ENCODE results near the gene TOB1. TPM values are rescaled to one million over a fixed set of nuclear protein-coding genes. Genes with fewer than 3 reads are reported as not detected.
A peak's percentile ranks its signal among the peaks of the same experiment; 100 is the strongest.

The TOB1 gene
- total RNA-seq, 1 experiment from 2014 or later, result 114 TPM

- Histone ChIP-seq H3K4me3 (ENCODE audit: low read depth, low read length) (no peak overlapping the region), H3K27me3 (replicated peaks; ENCODE audit: control insufficient read depth, insufficient read depth, low read length) (no peaks in the 10 kb centered on the region), H3K9me3 (no peaks in the 10 kb centered on the region), H3K4me1 (peaks cover 49% of the 10 kb centered on the region), H3K36me3 (ENCODE audit: control insufficient read depth, insufficient read depth, low read length) (no peaks in the 10 kb centered on the region)
- Mint-ChIP-seq H3K4me3 (ENCODE audit: unreplicated experiment) (no peak overlapping the region), H3K4me1 (ENCODE audit: low read depth, unreplicated experiment) (peaks cover 51% of the 10 kb centered on the region), H3K27me3 (ENCODE audit: insufficient read depth, unreplicated experiment) (no peaks in the 10 kb centered on the region), H3K9me3 (ENCODE audit: unreplicated experiment) (no peaks in the 10 kb centered on the region), H3K36me3 (ENCODE audit: insufficient read depth, unreplicated experiment) (peaks cover 7% of the 10 kb centered on the region), H3K27ac (ENCODE audit: unreplicated experiment) (peak overlapping the region; percentile 24)
- no TSS peak for BruUV-seq (replicated peaks)
- peak; percentile 55 to 70 for TF ChIP-seq CTCF (IDR thresholded peaks at IDR 0.05; ENCODE audit: insufficient read depth in 1 of 2, low read depth in 1 of 2, low read length in 1 of 2, severe bottlenecking in 1 of 2, unreplicated experiment in 1 of 2)
- intact Hi-C loops (cut with micrococcal nuclease; ENCODE audit: unreplicated experiment), result no loop called here
- ChIA-PET POLR2A (interaction anchor here (0.6 to 1.7 kb wide), 4 partner anchors 22 to 43 kb away, joined by 3 to 23 read pairs (median 18); partner anchors contain the start of gene TOB1), CTCF (interaction anchor here (0.6 to 1.7 kb wide), 8 partner anchors 9 to 56 kb away, joined by 3 to 10 read pairs (median 4); partner anchors contain the start of gene TOB1)
- DNase-seq, result peak; percentile 84
Measured at GRCh38 chr17:50908860-50909764, 43.0 kb upstream of the TOB1 start.

- POLR2A ChIA-PET, result interaction anchor here (1.7 to 4.6 kb wide), 2 partner anchors 42 kb away, joined by 23 to 131 read pairs; partner anchors contain the start of gene TOB1
- no peak overlapping the region for H3K4me3 ChIP-seq (ENCODE audit: low read depth, low read length)
- no peak for DNase-seq
- H3K27me3 Mint-ChIP-seq (ENCODE audit: insufficient read depth, unreplicated experiment), result no peaks in the 10 kb centered on the region
- H3K9me3 Mint-ChIP-seq (ENCODE audit: unreplicated experiment), result no peaks in the 10 kb centered on the region
- no peaks in the 10 kb centered on the region for H3K27me3 ChIP-seq (replicated peaks; ENCODE audit: control insufficient read depth, insufficient read depth, low read length)
- intact Hi-C loops (cut with micrococcal nuclease; ENCODE audit: unreplicated experiment), result no loop called here
- peak overlapping the region; percentile 16 for H3K27ac Mint-ChIP-seq (ENCODE audit: unreplicated experiment)
- no TSS peak for BruUV-seq (replicated peaks)
- H3K9me3 ChIP-seq, result no peaks in the 10 kb centered on the region
- peaks cover 52% of the 10 kb centered on the region for H3K4me1 ChIP-seq
- no peak overlapping the region for H3K4me3 Mint-ChIP-seq (ENCODE audit: unreplicated experiment)
- no peak for TF ChIP-seq CTCF (IDR thresholded peaks at IDR 0.05; ENCODE audit: insufficient read depth in 1 of 2, low read depth in 1 of 2, low read length in 1 of 2, severe bottlenecking in 1 of 2, unreplicated experiment in 1 of 2)
- no peaks in the 10 kb centered on the region for H3K36me3 ChIP-seq (ENCODE audit: control insufficient read depth, insufficient read depth, low read length)
- peaks cover 52% of the 10 kb centered on the region for H3K4me1 Mint-ChIP-seq (ENCODE audit: low read depth, unreplicated experiment)
- CTCF ChIA-PET, result interaction anchor here (0.7 to 1.7 kb wide), 9 partner anchors 9 to 125 kb away, joined by 3 to 10 read pairs (median 4); partner anchors contain the start of gene TOB1
- peaks cover 7% of the 10 kb centered on the region for H3K36me3 Mint-ChIP-seq (ENCODE audit: insufficient read depth, unreplicated experiment)
Measured at GRCh38 chr17:50908140-50908859, 42.1 kb upstream of the TOB1 start.

GRCh38 chr17:50906443-50906842 lies 40.3 kb upstream of the TOB1 start:
- BruUV-seq (replicated peaks), result no TSS peak
- Mint-ChIP-seq H3K9me3 (ENCODE audit: unreplicated experiment) (no peaks in the 10 kb centered on the region), H3K27ac (ENCODE audit: unreplicated experiment) (no peak overlapping the region), H3K36me3 (ENCODE audit: insufficient read depth, unreplicated experiment) (peaks cover 7% of the 10 kb centered on the region), H3K4me1 (ENCODE audit: low read depth, unreplicated experiment) (peaks cover 44% of the 10 kb centered on the region), H3K4me3 (ENCODE audit: unreplicated experiment) (no peak overlapping the region), H3K27me3 (ENCODE audit: insufficient read depth, unreplicated experiment) (no peaks in the 10 kb centered on the region)
- Histone ChIP-seq H3K4me1 (peaks cover 52% of the 10 kb centered on the region), H3K27me3 (replicated peaks; ENCODE audit: control insufficient read depth, insufficient read depth, low read length) (no peaks in the 10 kb centered on the region), H3K4me3 (ENCODE audit: low read depth, low read length) (no peak overlapping the region), H3K9me3 (no peaks in the 10 kb centered on the region), H3K36me3 (ENCODE audit: control insufficient read depth, insufficient read depth, low read length) (no peaks in the 10 kb centered on the region)
- intact Hi-C loops (cut with micrococcal nuclease; ENCODE audit: unreplicated experiment), result no loop called here
- no peak for TF ChIP-seq CTCF (IDR thresholded peaks at IDR 0.05; ENCODE audit: insufficient read depth in 1 of 2, low read depth in 1 of 2, low read length in 1 of 2, severe bottlenecking in 1 of 2, unreplicated experiment in 1 of 2)
- ChIA-PET CTCF (interaction anchor here (0.7 to 2.8 kb wide), 9 partner anchors 8 to 1203 kb away, joined by 4 to 26 read pairs (median 5); partner anchors contain the start of gene LRRC59), POLR2A (interaction anchor here (0.5 to 4.6 kb wide), 3 partner anchors 22 to 127 kb away, joined by 3 to 131 read pairs (median 28); partner anchors contain the start of gene TOB1)
- DNase-seq, result no peak

All from Caco-2 (cell line).